NCI-H2081 treated with DMSO at 0.1 percent for 48 hours (cell line): Measurements from ENCODE around the gene DNAH7.
"Not testable (repeated sequence)": the region's sequence is repeated elsewhere in the genome, so short reads cannot be mapped to it uniquely, and the experiment has no call there.

ENCODE experiments used
- DNase-seq: peaks from one replicate; lab custom pipeline; 2025; lab: John Stamatoyannopoulos, UW

The DNAH7 gene

GRCh38 chr2:196068271-196069209, at the start of gene DNAH7:
TSS of gene DNAH7 (minus strand) at chr2:196068837. CDS start at chr2:196068711, 126 bp downstream.
- DNase-seq = peak; percentile 5

GRCh38 chr2:196117214-196117705, 48.6 kb upstream of the DNAH7 start:
- DNase-seq = no peak

DNA sequence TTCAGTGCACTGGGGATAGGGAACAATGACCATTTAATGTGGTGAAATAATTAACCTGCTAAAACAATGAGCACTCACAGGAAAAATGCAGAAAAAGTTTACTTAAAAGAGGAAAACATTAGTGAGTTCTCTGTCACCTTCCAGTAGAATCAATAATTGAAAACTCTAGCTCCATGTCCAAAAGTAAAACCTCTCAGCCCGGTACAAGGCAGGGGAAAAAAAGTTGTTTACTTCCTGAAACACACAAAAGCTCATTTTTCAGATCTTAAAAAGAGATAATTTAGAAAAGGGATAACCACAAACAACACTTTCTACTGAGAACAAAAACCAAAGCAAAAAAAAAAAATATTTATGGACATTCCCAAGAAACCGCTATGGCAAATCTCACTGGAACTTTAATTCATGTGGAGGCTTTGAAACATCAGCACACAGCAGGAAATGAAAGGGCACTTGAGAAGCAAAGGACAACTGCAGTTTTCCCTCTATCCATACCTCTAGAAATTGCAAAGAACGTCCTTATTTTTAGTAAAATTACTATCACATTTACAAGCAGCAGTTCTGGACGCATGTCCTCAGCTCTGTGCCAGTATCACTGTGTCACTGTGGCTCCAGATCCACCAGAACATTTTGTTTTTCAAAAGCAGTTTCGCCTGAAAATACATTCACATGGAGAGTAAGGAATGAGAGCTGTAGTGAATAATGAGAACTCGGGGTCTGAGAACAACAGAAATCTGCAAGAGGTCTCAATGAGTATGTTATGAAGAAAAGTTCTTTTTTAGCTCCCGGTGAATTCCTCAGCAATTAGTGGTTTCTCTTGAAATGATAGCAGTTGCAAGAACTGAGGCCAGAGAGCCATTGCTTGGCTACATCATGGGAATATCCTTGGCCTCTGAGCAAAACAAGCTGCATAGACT, 44.7 kb upstream of the DNAH7 start:
- DNase-seq = no peak

DNA sequence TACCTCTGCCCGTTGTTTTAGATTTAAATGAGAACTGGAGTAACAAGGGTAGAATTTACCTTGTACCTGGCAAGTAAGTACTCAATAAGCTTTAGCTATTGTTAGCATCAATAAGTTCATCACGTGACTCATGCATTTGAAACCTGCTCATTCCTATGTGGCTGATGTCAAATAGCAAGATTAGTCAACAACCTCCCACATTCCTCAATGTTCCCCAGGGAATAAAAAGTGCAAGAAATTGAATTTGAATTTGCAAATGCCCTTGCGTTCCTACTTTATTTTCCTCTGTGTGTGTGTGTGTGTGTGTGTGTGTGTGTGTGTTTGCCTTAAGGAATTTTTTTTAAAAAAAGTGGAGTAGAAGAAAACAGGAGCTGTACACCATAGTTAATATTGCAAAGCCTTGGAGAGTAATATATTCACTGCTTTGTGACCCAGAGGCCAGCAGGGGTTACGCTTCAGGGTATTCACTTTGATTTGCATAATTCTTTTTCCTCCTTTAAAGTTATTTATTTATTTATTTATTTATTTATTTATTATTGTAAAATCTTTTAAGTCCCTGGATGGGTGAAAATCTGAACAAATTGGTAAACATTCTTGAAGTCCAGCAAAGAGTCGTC, 43.9 kb upstream of the DNAH7 start:
- DNase-seq = no peak

GRCh38 chr2:196108604-196109003, 40.0 kb upstream of the DNAH7 start:
- DNase-seq = no peak

GRCh38 chr2:196105951-196106350, 37.3 kb upstream of the DNAH7 start:
- no peak for DNase-seq

GRCh38 chr2:196104066-196104465, 35.4 kb upstream of the DNAH7 start:
- DNase-seq = no peak

DNA sequence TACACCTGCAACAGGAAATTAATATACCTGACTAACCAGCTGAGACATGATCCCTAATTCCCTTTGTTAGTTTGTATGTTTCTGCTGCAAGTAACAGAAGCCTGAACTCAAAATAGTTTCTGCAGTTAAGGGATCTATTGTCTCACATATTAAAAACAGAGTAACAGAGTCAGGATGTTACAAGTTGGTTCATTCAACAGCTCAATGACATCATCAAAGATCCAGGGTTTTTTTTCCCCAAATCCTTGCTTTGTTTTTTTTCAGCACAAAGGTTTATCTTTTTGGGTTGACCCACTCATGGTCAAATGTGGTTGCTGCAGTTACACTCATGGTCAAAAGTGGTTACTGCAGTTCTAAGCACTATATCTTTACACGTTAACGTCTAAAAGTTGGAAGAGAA, 35.0 kb upstream of the DNAH7 start:
- DNase-seq = no peak

DNA sequence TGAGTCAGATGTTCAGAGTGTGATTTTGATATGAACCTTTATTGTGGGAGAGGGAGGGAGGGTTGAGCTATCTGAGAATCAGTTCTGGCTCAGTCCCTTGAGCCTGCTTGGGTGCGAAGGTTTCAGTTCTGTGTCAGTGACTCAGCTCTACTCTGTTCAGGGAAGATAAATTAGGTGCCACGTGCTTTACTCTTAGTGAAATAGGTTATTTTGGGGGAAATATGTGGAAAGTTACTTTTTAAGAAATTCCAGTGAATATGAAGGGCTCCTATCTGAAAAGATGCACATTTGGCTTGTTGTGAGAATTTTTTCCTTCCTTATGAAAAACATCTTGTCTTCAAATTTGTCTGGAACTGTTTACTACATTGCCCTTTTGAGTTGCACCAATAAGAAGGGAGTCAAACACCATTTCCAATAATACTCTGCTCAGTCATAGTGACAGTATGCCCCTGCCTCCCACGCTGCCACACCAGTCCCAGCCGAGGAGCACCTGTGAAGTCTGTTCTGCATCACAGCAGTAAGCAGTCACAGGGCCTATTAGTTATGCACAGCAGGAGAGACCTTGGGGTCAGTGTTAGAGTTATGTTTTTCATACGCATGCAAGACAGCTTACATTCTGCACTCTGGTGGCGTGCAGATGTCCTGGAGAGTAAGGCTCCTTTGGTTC, 32.8 kb upstream of the DNAH7 start:
- DNase-seq = no peak

GRCh38 chr2:196099916-196100315, 31.3 kb upstream of the DNAH7 start:
- no peak for DNase-seq

GRCh38 chr2:196097864-196098660, 29.4 kb upstream of the DNAH7 start:
- DNase-seq = no peak

DNA sequence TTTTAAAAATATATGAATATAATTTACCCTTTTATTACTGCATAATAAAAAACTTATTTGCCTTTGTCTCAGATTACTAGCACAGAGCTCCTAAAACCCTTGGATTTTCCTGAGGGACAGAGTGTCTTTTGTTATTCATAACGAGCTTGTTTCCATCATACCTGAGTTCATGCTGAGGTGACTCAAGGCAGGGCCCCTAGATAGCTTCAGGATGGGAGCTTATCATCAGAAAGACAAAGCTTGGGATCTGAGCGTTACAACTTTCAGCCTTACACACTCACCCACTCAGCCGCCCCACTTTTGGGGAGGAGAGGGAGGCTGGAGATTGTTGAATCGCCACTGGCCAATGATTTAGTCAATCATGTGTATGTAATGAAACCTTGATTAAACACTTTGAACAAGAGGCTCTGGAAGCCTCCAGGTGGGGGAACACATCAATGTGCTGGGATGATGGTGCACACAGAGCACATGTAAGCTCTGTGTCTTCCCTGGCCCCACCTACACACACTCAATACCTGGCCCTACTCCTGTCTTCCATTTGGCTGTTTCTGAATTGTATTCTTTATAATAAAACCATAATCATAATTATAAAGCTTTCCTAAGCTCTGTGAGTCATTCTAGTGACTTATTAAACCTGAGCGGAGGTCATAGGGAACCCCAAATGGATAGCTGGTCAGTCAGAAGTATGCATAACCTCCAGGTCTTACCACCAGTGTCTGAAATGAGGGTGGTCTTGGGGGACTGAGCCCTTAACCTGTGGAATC, 28.5 kb upstream of the DNAH7 start:
- DNase-seq = no peak

DNA sequence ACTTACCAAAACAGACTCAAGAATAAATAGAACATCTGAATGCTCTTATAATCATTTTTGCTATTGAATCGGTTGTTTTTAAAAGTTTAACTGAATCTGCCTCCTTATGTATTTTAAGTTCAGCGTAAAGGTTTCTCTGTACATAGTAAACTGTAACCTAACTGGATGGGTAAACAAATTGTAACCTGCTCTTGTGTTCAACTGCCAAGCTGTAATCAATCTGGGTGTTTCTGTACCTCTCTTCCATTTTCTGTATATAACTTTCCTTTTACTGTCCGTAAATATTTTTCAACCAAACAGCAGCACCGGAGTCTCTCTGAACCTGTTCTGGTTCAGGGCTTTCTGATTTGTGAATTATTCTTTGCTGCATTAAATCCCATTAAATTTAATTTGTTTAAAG, 27.6 kb upstream of the DNAH7 start:
- no peak for DNase-seq

DNA sequence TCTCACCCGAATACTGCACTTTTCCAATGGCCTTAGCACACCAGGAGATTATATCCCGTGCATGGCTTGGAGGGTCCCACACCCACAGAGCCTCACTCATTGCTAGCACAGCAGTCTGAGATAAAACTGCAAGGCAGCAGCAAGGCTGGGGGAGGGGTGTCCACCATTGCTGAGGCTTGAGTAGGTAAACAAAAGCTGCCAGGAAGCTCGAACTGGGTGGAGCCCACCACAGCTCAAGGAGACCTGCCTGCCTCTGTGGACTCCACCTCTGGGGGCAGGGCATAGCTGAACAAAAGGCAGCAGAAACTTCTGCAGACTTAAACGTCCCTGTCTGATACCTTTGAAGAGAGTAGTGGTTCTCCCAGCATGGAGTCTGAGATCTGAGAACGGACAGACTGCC, 20.8 kb upstream of the DNAH7 start:
- DNase-seq = not testable (repeated sequence)

- no peak for DNase-seq
Observed at GRCh38 chr2:196088203-196088602, 19.6 kb upstream of the DNAH7 start.

DNA sequence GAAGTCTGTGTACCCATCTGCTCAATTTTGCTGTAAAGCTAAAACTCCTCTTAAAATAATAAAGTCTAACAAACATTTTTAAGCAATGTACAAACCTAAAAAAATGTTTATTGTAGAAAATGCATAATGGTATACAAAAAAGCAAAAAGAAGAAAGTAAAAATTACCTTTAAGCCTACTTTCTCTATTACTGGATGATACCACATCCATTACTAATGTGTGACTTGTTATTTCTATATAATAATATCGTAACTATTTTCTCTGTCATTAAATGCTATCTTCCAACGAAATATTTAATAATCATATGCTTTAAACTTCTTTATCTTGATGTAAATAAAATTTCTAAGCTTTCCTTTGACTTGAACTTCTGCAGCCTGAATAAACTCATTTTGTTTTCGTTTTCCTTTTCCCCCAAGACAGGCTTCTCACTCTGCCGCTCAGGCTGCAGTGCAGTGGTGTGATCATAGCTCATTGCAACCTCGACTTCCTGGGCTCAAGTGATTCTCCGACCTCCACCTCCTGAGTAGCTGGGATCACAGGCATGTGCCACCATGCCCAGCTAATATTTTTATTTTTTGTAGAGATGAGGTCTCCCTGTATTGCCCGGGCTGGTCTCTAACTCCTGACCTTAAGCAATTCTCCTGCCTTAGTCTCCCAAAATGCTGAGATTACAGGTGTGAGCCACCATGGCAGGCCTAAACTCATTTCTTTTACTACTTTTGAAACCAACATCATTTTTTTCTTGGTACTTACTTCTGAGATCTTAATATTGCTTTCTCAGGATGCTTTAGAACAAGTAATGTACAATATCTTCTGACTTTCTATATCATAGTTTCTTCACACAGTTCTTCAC, 18.1 kb upstream of the DNAH7 start:
- no peak for DNase-seq

- no peak for DNase-seq
Observed at GRCh38 chr2:196083601-196084000, 15.0 kb upstream of the DNAH7 start.

DNA sequence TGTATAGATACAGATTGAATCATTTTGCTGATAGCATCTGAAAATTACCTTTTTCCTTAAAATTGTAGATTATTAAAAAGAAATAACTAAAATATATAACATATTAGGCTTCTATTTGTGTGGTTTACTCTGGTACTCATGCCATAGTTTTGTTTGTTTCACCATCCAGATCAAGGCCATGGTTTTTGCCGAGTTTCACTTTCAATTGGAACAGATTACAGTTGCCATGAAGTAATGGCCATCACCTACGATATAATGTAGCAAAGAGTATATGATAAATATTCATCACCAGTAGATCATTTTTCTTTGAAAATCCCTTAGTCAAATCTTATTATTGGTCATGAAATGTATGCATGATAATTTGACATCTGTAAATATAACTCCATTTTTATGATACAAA, 11.9 kb upstream of the DNAH7 start:
- no peak for DNase-seq

- no peak for DNase-seq
Observed at GRCh38 chr2:196079052-196079451, 10.4 kb upstream of the DNAH7 start.
